Measurements from ENCODE around the gene NRG3. TPM values are rescaled to one million over a fixed set of nuclear protein-coding genes. Genes with fewer than 3 reads are reported as not detected.

The NRG3 gene
- total RNA-seq, 1 donor from 2014 or later, result not detected

- intact Hi-C loops (cut with micrococcal nuclease), result no loop called here
- no peaks in the 10 kb centered on the region for H3K9me3 Mint-ChIP-seq
- H3K4me3 Mint-ChIP-seq, result no peak overlapping the region
- H3K4me1 Mint-ChIP-seq (ENCODE audit: low read depth), result no peaks in the 10 kb centered on the region
- no peaks in the 10 kb centered on the region for H3K36me3 Mint-ChIP-seq (ENCODE audit: low read depth)
- H3K27ac Mint-ChIP-seq, result no peak overlapping the region
- DNase-seq (ENCODE audit: low spot score), result no peak
- H3K27me3 Mint-ChIP-seq (ENCODE audit: insufficient read depth), result no peaks in the 10 kb centered on the region
These were observed 502.6 kb downstream of the NRG3 start for GRCh38 chr10:82377608-82378007.

- intact Hi-C loops (cut with micrococcal nuclease), result no loop called here
- Mint-ChIP-seq H3K36me3 (ENCODE audit: low read depth) (no peaks in the 10 kb centered on the region), H3K4me1 (ENCODE audit: low read depth) (no peaks in the 10 kb centered on the region), H3K9me3 (no peaks in the 10 kb centered on the region), H3K27me3 (ENCODE audit: insufficient read depth) (no peaks in the 10 kb centered on the region), H3K27ac (no peak overlapping the region), H3K4me3 (no peak overlapping the region)
- no peak for DNase-seq (ENCODE audit: low spot score)
These were observed 503.2 kb downstream of the NRG3 start for GRCh38 chr10:82378146-82378545.

- intact Hi-C loops (cut with micrococcal nuclease), result no loop called here
- Mint-ChIP-seq H3K4me1 (ENCODE audit: low read depth) (no peaks in the 10 kb centered on the region), H3K4me3 (no peak overlapping the region), H3K36me3 (ENCODE audit: low read depth) (no peaks in the 10 kb centered on the region), H3K27ac (no peak overlapping the region), H3K9me3 (no peaks in the 10 kb centered on the region), H3K27me3 (ENCODE audit: insufficient read depth) (no peaks in the 10 kb centered on the region)
- no peak for DNase-seq (ENCODE audit: low spot score)
These were observed 508.4 kb downstream of the NRG3 start for GRCh38 chr10:82383350-82383749.

GRCh38 chr10:82390866-82391658 is 516.1 kb downstream of the NRG3 start:
- no peak overlapping the region for H3K27ac Mint-ChIP-seq
- no peaks in the 10 kb centered on the region for H3K36me3 Mint-ChIP-seq (ENCODE audit: low read depth)
- H3K4me3 Mint-ChIP-seq, result no peak overlapping the region
- intact Hi-C loops (cut with micrococcal nuclease), result no loop called here
- no peaks in the 10 kb centered on the region for H3K27me3 Mint-ChIP-seq (ENCODE audit: insufficient read depth)
- H3K9me3 Mint-ChIP-seq, result no peaks in the 10 kb centered on the region
- no peak for DNase-seq (ENCODE audit: low spot score)
- no peaks in the 10 kb centered on the region for H3K4me1 Mint-ChIP-seq (ENCODE audit: low read depth)

GRCh38 chr10:82391971-82392370 is 517.0 kb downstream of the NRG3 start:
- no peak for DNase-seq (ENCODE audit: low spot score)
- Mint-ChIP-seq H3K4me1 (ENCODE audit: low read depth) (no peaks in the 10 kb centered on the region), H3K36me3 (ENCODE audit: low read depth) (no peaks in the 10 kb centered on the region), H3K27me3 (ENCODE audit: insufficient read depth) (no peaks in the 10 kb centered on the region), H3K27ac (no peak overlapping the region), H3K9me3 (no peaks in the 10 kb centered on the region), H3K4me3 (no peak overlapping the region)
- intact Hi-C loops (cut with micrococcal nuclease), result no loop called here

- Mint-ChIP-seq H3K27me3 (ENCODE audit: insufficient read depth) (no peaks in the 10 kb centered on the region), H3K9me3 (no peaks in the 10 kb centered on the region), H3K4me1 (ENCODE audit: low read depth) (no peaks in the 10 kb centered on the region), H3K27ac (no peak overlapping the region), H3K4me3 (no peak overlapping the region), H3K36me3 (ENCODE audit: low read depth) (no peaks in the 10 kb centered on the region)
- DNase-seq (ENCODE audit: low spot score), result no peak
- intact Hi-C loops (cut with micrococcal nuclease), result no loop called here
These were observed 517.5 kb downstream of the NRG3 start for GRCh38 chr10:82392533-82392932.

- Mint-ChIP-seq H3K27me3 (ENCODE audit: insufficient read depth) (no peaks in the 10 kb centered on the region), H3K27ac (no peak overlapping the region), H3K4me3 (no peak overlapping the region), H3K9me3 (no peaks in the 10 kb centered on the region), H3K36me3 (ENCODE audit: low read depth) (no peaks in the 10 kb centered on the region), H3K4me1 (ENCODE audit: low read depth) (no peaks in the 10 kb centered on the region)
- intact Hi-C loops (cut with micrococcal nuclease), result no loop called here
- no peak for DNase-seq (ENCODE audit: low spot score)
These were observed 519.1 kb downstream of the NRG3 start for GRCh38 chr10:82394122-82394521.

GRCh38 chr10:82394987-82395386 is 520.0 kb downstream of the NRG3 start:
- Mint-ChIP-seq H3K9me3 (no peaks in the 10 kb centered on the region), H3K4me3 (no peak overlapping the region), H3K36me3 (ENCODE audit: low read depth) (no peaks in the 10 kb centered on the region), H3K27me3 (ENCODE audit: insufficient read depth) (no peaks in the 10 kb centered on the region), H3K4me1 (ENCODE audit: low read depth) (no peaks in the 10 kb centered on the region), H3K27ac (no peak overlapping the region)
- DNase-seq (ENCODE audit: low spot score), result no peak
- intact Hi-C loops (cut with micrococcal nuclease), result no loop called here

- Mint-ChIP-seq H3K9me3 (no peaks in the 10 kb centered on the region), H3K4me1 (ENCODE audit: low read depth) (no peaks in the 10 kb centered on the region), H3K4me3 (no peak overlapping the region), H3K27ac (no peak overlapping the region), H3K27me3 (ENCODE audit: insufficient read depth) (no peaks in the 10 kb centered on the region), H3K36me3 (ENCODE audit: low read depth) (no peaks in the 10 kb centered on the region)
- intact Hi-C loops (cut with micrococcal nuclease), result no loop called here
- no peak for DNase-seq (ENCODE audit: low spot score)
These were observed 521.9 kb downstream of the NRG3 start for GRCh38 chr10:82396886-82397285.

- Mint-ChIP-seq H3K9me3 (no peaks in the 10 kb centered on the region), H3K4me3 (no peak overlapping the region), H3K36me3 (ENCODE audit: low read depth) (no peaks in the 10 kb centered on the region), H3K4me1 (ENCODE audit: low read depth) (no peaks in the 10 kb centered on the region), H3K27me3 (ENCODE audit: insufficient read depth) (no peaks in the 10 kb centered on the region), H3K27ac (no peak overlapping the region)
- no peak for DNase-seq (ENCODE audit: low spot score)
- intact Hi-C loops (cut with micrococcal nuclease), result no loop called here
These were observed 522.9 kb downstream of the NRG3 start for GRCh38 chr10:82397854-82398253.

- Mint-ChIP-seq H3K27ac (no peak overlapping the region), H3K27me3 (ENCODE audit: insufficient read depth) (no peaks in the 10 kb centered on the region), H3K4me3 (no peak overlapping the region), H3K9me3 (no peaks in the 10 kb centered on the region), H3K36me3 (ENCODE audit: low read depth) (no peaks in the 10 kb centered on the region), H3K4me1 (ENCODE audit: low read depth) (no peaks in the 10 kb centered on the region)
- DNase-seq (ENCODE audit: low spot score), result no peak
- intact Hi-C loops (cut with micrococcal nuclease), result no loop called here
These were observed 524.9 kb downstream of the NRG3 start for GRCh38 chr10:82399850-82400249.

GRCh38 chr10:82400841-82401240 is 525.8 kb downstream of the NRG3 start:
- DNase-seq (ENCODE audit: low spot score), result no peak
- Mint-ChIP-seq H3K36me3 (ENCODE audit: low read depth) (no peaks in the 10 kb centered on the region), H3K27ac (no peak overlapping the region), H3K9me3 (no peaks in the 10 kb centered on the region), H3K4me3 (no peak overlapping the region), H3K4me1 (ENCODE audit: low read depth) (no peaks in the 10 kb centered on the region), H3K27me3 (ENCODE audit: insufficient read depth) (no peaks in the 10 kb centered on the region)
- intact Hi-C loops (cut with micrococcal nuclease), result no loop called here

GRCh38 chr10:82402906-82403401 is 528.0 kb downstream of the NRG3 start:
- intact Hi-C loops (cut with micrococcal nuclease), result no loop called here
- Mint-ChIP-seq H3K4me1 (ENCODE audit: low read depth) (no peaks in the 10 kb centered on the region), H3K36me3 (ENCODE audit: low read depth) (no peaks in the 10 kb centered on the region), H3K27me3 (ENCODE audit: insufficient read depth) (no peaks in the 10 kb centered on the region), H3K9me3 (no peaks in the 10 kb centered on the region), H3K27ac (no peak overlapping the region), H3K4me3 (no peak overlapping the region)
- DNase-seq (ENCODE audit: low spot score), result no peak

- intact Hi-C loops (cut with micrococcal nuclease), result no loop called here
- no peaks in the 10 kb centered on the region for H3K9me3 Mint-ChIP-seq
- H3K27me3 Mint-ChIP-seq (ENCODE audit: insufficient read depth), result no peaks in the 10 kb centered on the region
These were observed 534.7 kb downstream of the NRG3 start for GRCh38 chr10:82409671-82410070.

More at GRCh38 chr10:82409671-82410070, 534.7 kb downstream of the NRG3 start:
- no peak for DNase-seq (ENCODE audit: low spot score)
- H3K4me1 Mint-ChIP-seq (ENCODE audit: low read depth), result no peaks in the 10 kb centered on the region
- no peak overlapping the region for H3K27ac Mint-ChIP-seq
- no peaks in the 10 kb centered on the region for H3K36me3 Mint-ChIP-seq (ENCODE audit: low read depth)
- H3K4me3 Mint-ChIP-seq, result no peak overlapping the region

All from activated T-helper 1 cell treated with anti-CD3 and anti-CD28 coated beads, Interleukin-12 subunit alpha, Interleukin-12 subunit beta, Interleukin-2, Interleukin-4 antibody, amounts not matched to agents 30 ng/mL and 10 ng/mL and 1 ng/mL, durations not matched to agents 14 hours and 24 hours and 36 hours (primary cell).